Esophagus squamous epithelium (tissue), 4 donors: ENCODE results near the gene ASXL1.

Experiments used
- POLR2A ChIP-seq, 4 donors: fragments of 450-650 bp; IDR thresholded peaks; one replicate each; pipeline ENCODE4 v1.6.1; 2017; ENCODE audit warnings: antibody characterized with exemption in 4 of 4, mild to moderate bottlenecking in 4 of 4, moderate library complexity in 3 of 4
- TF ChIP-seq, protein P1 (sequence below), 6 experiments: fragments of 450-650 bp in 4 of 6; fragments of 200-600 bp in 2 of 6; sonication (generic) in 2 of 6; IDR thresholded peaks; one replicate each; pipeline ENCODE4 v1.5.1; 2016 to 2019; ENCODE audit warnings: antibody characterized with exemption in 6 of 6, mild to moderate bottlenecking in 4 of 6, moderate library complexity in 4 of 6

DNA sequence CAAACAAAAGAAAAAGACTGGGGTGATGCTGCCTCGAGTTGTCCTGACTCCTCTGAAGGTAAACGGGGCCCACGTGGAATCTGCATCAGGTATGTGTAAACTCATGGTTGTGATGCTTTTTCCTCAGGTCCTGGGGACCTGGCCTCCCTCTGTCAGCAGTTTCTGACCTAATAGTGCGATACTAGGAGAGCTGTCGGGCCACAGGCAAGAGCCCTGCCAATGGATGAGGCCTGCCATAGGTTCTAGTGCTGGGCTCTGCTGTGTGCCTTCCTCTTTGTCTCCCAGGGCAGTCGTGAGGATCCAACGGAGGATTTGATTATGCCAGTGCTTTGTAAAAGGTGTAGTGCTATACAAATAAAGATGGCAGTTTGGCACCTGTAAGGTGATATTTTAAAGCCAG is 71.2 kb downstream of the ASXL1 start:
- TF ChIP-seq POLR2A (IDR thresholded peaks at IDR 0.05) = no peak
- TF ChIP-seq, protein P1, sequence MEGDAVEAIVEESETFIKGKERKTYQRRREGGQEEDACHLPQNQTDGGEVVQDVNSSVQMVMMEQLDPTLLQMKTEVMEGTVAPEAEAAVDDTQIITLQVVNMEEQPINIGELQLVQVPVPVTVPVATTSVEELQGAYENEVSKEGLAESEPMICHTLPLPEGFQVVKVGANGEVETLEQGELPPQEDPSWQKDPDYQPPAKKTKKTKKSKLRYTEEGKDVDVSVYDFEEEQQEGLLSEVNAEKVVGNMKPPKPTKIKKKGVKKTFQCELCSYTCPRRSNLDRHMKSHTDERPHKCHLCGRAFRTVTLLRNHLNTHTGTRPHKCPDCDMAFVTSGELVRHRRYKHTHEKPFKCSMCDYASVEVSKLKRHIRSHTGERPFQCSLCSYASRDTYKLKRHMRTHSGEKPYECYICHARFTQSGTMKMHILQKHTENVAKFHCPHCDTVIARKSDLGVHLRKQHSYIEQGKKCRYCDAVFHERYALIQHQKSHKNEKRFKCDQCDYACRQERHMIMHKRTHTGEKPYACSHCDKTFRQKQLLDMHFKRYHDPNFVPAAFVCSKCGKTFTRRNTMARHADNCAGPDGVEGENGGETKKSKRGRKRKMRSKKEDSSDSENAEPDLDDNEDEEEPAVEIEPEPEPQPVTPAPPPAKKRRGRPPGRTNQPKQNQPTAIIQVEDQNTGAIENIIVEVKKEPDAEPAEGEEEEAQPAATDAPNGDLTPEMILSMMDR (IDR thresholded peaks at IDR 0.05) = no peak
